Progenitor cell of endocrine pancreas (in vitro differentiated cells): ENCODE results near the gene CCNB3. TPM values are rescaled to one million over a fixed set of nuclear protein-coding genes. Genes with fewer than 3 reads are reported as not detected.

ENCODE experiments used
- DNase-seq: peaks from one replicate; pipeline ENCODE4 v3.0.0; 2021; ENCODE audit warnings: low spot score; ENCODE audit not compliant: unreplicated experiment
- H3K27ac Mint-ChIP-seq: 2 replicates; pipeline ENCODE4 v1.8.0; 2021; ENCODE audit warnings: mild to moderate bottlenecking, moderate library complexity, mixed read lengths
- H3K27me3 Mint-ChIP-seq: 2 replicates; pipeline ENCODE4 v1.8.0; 2021; ENCODE audit warnings: mixed read lengths
- H3K36me3 Mint-ChIP-seq: 2 replicates; pipeline ENCODE4 v1.8.0; 2022; ENCODE audit warnings: mixed read lengths; ENCODE audit not compliant: insufficient read depth
- H3K4me1 Mint-ChIP-seq: 2 replicates; pipeline ENCODE4 v1.8.0; 2021; ENCODE audit warnings: low read depth, mixed read lengths
- H3K4me3 Mint-ChIP-seq: 2 replicates; pipeline ENCODE4 v1.8.0; 2021; ENCODE audit warnings: low read depth, mild to moderate bottlenecking, moderate library complexity, mixed read lengths
- H3K9me3 Mint-ChIP-seq: 2 replicates; pipeline ENCODE4 v1.8.0; 2021; ENCODE audit warnings: low read depth, mixed read lengths
- total RNA-seq: library from RNA; stranded (reverse); gene quantifications from 2 replicates; pipeline ENCODE4 v1.2.1, GENCODE V29; 2021
- TF ChIP-seq, protein P1 (sequence below): fragments of 200-600 bp; sonication (generic); IDR thresholded peaks from one replicate; pipeline ENCODE4 v1.5.0; 2021; ENCODE audit warnings: antibody characterized with exemption, mild to moderate bottlenecking; ENCODE audit not compliant: unreplicated experiment

The CCNB3 gene
- total RNA-seq, 1 donor from 2014 or later: 0.34 TPM

DNA sequence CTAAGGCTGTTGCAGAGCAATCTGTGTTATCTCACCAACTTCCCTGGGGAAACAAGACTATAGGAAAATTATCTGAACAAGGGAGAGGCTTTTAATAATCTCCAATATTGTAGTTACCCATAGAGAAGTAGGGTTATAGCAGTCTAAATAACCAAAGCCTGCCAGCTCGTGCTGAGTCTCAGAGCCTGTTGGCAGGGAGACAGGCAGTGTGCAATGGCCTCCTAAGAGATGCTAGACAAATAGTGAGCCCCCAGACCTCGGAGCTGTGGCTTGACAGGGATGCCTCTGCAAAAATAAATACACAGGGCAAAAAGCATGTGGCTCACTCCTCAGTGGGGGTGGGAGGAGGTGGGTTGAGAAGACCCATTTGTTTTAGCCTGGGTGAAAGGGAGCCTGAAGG, 189.3 kb downstream of the CCNB3 start:
- Mint-ChIP-seq H3K4me3 (no peak overlapping the region), H3K27ac (no peak overlapping the region), H3K27me3 (no peaks in the 10 kb centered on the region), H3K9me3 (peaks cover 21% of the 10 kb centered on the region), H3K4me1 (no peaks in the 10 kb centered on the region), H3K36me3 (no peaks in the 10 kb centered on the region)
- TF ChIP-seq, protein P1, sequence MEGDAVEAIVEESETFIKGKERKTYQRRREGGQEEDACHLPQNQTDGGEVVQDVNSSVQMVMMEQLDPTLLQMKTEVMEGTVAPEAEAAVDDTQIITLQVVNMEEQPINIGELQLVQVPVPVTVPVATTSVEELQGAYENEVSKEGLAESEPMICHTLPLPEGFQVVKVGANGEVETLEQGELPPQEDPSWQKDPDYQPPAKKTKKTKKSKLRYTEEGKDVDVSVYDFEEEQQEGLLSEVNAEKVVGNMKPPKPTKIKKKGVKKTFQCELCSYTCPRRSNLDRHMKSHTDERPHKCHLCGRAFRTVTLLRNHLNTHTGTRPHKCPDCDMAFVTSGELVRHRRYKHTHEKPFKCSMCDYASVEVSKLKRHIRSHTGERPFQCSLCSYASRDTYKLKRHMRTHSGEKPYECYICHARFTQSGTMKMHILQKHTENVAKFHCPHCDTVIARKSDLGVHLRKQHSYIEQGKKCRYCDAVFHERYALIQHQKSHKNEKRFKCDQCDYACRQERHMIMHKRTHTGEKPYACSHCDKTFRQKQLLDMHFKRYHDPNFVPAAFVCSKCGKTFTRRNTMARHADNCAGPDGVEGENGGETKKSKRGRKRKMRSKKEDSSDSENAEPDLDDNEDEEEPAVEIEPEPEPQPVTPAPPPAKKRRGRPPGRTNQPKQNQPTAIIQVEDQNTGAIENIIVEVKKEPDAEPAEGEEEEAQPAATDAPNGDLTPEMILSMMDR: no peak
- DNase-seq: no peak

Other genes with a start within 250 kb of the CCNB3 start
- gene AKAP4, start 3.8 kb upstream of the CCNB3 start, total RNA-seq: not detected in 2 replicates